HG02588 (cell line): ENCODE results near the gene TEX26.

Source experiments
- ATAC-seq: cut with Tn5 transposase; IDR thresholded peaks from one replicate; pipeline ENCODE4 v1.9.1; 2021; ENCODE audit warnings: mild to moderate bottlenecking, moderate library complexity; ENCODE audit not compliant: unreplicated experiment

Gene TEX26

DNA sequence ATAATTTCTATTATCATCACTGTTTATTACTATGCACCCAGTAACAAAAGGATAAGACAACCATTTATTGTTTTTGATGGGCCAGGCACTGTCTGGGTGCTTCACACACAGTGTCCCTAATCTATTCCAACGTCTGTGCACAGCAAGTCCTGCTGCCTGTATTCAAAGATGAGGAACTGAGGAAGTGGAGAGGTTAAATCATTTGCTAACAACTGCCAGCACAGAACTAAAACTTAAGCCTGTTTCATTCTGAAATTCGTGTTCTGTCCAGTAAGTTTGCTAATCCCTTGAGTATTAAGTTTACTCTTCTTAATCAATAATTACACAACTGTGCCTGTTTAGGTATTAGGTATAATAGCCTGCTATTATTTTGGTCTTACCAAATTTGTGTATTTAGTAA, 41.9 kb downstream of the TEX26 start:
- ATAC-seq, result no peak

DNA sequence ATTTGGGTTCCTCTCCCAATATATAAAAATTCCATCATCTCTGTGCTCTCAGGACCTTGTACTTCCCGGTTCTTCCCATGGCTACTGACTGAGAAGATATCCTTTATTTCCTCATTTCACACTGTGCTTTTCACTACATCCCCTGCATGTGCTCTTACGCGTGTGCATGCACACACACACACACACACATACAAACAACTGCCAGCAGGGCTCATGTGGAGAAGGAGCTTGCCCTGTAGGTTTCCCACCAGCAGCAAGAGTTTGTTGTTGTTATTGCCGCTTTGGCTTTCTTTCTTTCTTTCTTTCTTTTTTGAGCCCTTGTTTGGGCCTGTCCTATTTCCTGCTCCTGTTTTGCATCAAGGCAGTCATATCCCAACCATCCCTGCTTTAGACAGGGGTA, 43.6 kb downstream of the TEX26 start:
- no peak for ATAC-seq

GRCh38 chr13:30978981-30979956, 46.8 kb downstream of the TEX26 start:
- ATAC-seq, result no peak

GRCh38 chr13:30982506-30982905, 50.0 kb downstream of the TEX26 start:
- ATAC-seq, result no peak

- no peak for ATAC-seq
Observed at GRCh38 chr13:30982906-30983305, 50.5 kb downstream of the TEX26 start.

DNA sequence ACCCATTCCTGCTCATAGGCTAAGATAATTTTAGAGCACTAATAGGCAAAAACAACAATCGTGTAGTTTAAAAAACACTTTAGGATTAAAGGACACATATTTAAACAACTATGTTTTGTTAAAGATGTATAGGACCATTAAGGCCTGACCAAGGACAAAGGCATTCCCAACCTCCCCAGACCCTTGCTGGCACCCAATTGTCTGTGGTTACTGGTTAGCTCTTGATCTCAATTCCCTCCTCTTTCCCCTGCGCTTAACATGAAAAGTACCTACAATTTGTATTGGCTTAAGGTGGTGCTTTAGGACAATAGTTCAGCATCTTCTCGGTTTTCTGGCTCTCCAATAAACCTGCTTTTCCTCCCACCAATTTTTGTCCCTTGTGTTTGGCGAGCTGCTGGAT, 51.0 kb downstream of the TEX26 start:
- ATAC-seq, result no peak

GRCh38 chr13:30984620-30985019, 52.2 kb downstream of the TEX26 start:
- ATAC-seq, result no peak

DNA sequence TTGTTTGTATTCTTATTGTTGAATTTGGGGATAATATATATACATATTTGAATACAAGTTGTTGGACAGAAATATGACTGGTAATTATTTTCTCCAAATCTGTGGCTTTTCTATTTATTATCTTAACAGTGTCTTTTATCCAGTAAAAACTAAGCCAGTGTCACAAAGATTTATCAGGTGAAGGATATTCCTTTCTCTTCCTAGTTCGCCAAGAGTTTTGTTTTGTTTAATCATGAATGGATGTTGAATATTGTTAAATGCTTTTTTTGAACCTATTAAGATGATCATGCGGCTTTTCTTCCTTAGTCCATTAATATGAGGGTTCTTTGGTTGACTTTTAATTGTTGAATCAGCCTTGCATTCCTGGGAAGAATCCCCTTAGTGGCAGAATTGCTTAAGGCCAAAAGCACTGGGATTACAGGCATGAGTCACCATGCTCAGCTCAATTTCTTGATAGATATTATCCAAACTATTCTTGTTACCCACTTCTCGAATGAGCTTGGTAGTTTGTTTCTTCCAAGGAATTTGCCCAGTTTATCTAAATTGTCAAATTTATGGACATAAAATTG, 53.3 kb downstream of the TEX26 start:
- ATAC-seq, result no peak

DNA sequence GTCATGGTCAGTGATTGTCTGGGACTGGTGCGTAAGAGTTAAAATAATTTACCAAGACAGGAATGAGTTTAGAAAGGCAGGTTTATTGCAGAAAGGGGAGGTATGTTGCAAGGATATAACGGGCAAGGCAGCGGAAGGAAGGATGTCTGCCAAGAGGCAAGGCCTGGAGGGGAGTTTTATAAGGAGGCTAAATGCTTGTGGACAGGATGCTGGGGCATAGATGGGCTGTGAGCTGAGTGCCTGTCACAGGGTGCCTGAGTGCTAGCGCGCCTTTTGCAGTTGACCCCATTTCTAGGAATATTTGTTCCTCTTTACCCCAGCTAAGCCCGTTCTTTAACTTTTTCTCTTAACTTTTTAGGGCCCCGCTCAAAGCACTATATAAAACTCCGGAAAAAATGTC, 58.7 kb downstream of the TEX26 start:
- ATAC-seq, result no peak

GRCh38 chr13:30991922-30992321, 59.5 kb downstream of the TEX26 start:
- no peak for ATAC-seq

- no peak for ATAC-seq
Observed at GRCh38 chr13:30995331-30995730, 62.9 kb downstream of the TEX26 start.

DNA sequence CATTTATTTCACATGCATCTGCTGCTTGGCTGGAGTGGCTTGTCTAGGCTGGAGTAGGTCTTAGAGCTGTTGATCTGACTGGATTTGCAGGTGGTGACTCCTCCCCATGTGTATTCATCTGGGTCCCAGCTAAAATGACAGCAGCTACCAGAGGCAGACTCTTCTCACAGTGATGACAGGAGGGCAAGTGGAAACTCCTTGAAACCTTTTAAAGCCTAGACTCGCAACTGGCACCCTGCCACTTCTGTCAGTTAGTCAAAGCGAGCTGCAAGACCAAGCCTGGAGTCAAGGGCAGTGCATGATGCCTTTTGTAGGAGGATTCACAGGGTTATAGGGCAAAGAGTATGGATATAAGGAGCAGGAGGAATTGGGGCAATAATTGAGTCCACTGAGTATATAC, 65.2 kb downstream of the TEX26 start:
- no peak for ATAC-seq

GRCh38 chr13:30998136-30999088, 66.0 kb downstream of the TEX26 start:
- no peak for ATAC-seq

- ATAC-seq, result no peak
Observed at GRCh38 chr13:31000889-31001288, 68.4 kb downstream of the TEX26 start.

DNA sequence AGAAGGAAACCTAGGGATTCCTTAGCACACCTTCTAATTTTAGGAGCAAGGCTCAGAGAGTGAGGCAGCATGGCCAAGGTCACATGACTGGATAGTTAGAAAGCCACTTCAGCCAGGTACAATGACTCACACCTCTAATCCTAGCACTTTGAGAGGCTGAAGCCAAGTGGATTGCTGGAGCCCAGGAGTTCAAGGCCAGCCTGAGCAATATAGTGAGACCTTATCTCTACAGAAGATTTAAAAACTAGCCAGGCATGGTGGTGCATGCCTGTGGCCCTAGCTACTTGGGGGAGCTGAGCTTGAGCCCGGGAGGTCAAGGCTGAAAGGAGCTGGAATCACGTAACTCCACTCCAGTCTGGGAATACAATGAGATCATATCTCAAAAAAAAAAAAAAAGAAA, 69.2 kb downstream of the TEX26 start:
- ATAC-seq, result no peak

DNA sequence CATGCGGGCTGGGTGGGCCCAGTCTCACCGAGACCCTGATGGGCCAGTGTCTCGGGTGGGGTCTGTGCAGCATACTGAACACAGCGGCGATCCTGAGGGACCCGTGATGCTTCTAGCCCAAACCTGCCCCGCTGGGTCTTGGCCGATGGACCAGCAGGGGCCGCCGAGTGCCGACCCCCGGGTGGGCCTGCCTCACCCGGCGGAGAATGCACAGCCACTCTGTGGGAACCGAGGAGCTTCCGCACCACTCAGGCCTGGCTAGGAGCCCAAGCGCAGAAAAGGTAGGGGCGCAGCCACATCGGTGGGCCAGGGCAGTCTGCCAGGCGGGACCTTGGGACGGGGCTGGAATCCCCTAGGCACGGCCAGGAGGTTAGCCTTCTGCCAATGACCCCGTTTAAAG, 72.6 kb downstream of the TEX26 start:
- ATAC-seq, result no peak

DNA sequence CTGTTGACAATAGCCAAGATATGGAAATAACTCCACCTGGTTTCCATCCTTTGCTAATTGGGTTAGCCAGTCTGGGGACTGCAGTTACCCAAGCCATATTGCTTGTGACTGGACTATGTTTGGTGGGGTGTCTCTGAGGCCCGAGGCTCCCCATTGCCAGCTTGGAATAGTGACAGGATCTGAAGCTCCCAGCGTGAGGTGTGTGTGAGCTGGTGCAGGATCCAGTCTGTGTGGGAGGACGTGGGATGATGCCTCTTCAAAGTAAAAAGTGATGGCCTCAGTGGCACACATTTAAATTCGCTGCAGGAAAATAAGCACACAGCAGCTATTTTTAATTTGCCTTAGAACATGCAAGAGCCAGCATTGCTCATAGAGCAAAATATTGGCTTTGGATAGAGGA, 75.0 kb downstream of the TEX26 start:
- no peak for ATAC-seq

DNA sequence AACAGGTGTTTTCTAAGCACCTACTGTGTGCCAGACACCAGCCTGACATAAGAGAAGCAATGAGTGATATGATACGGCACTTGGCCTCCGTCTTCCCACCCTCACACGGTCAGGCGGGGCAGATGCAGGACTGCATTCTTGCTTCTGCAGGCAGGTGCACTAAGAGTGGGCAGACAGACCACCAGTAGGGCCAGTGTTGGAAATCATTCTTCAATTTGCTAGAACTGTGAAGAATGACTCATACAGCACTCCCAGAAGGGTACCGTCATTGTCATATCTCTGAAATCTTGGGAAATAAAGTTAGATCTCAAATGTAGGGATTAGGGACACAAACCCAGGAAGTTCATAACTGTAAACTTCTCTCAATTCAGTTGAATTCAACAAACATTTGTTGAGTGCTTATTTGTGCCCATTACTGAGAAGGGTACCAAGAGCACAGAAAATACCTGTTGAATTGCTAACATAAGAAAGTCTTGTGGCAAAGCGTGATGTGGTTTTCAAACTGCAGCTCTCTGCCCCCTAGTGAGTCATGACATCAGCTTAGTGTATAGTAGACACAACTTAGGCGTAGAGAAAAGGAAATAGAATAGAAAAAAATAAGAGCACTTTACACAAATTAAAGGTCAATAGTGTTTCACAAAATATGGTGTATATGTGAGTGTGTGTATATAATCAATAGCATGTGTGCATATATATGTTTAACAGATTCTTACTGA, 76.1 kb downstream of the TEX26 start:
- no peak for ATAC-seq

GRCh38 chr13:31009166-31009565, 76.7 kb downstream of the TEX26 start:
- ATAC-seq, result no peak

DNA sequence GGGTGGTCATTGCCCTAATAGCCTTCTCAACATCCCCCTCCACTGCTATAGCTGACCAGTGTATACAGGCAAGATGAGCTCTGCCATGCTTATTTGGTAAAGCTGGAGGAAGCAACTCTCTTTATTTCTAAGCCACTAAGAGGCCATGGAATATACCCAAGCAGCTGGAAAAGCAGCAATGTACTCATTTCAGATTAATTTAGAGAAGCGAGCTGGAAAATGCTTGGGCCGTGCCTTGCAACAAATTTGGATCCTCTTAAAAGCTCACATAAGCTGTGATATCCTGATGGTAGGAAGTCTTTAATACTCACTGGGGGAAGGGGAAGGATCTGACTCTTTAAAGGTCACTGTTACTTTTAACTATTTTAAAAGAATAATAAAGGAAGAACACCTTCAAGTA, 77.8 kb downstream of the TEX26 start:
- ATAC-seq, result no peak
